ENCODE measurements around the gene SH2D2A. TPM values are rescaled to one million over a fixed set of nuclear protein-coding genes. Genes with fewer than 3 reads are reported as not detected.

Gene SH2D2A
- total and polyA plus RNA-seq, 2 of the 4 experiments (the other 2 are of a cell fraction): not detected

DNA sequence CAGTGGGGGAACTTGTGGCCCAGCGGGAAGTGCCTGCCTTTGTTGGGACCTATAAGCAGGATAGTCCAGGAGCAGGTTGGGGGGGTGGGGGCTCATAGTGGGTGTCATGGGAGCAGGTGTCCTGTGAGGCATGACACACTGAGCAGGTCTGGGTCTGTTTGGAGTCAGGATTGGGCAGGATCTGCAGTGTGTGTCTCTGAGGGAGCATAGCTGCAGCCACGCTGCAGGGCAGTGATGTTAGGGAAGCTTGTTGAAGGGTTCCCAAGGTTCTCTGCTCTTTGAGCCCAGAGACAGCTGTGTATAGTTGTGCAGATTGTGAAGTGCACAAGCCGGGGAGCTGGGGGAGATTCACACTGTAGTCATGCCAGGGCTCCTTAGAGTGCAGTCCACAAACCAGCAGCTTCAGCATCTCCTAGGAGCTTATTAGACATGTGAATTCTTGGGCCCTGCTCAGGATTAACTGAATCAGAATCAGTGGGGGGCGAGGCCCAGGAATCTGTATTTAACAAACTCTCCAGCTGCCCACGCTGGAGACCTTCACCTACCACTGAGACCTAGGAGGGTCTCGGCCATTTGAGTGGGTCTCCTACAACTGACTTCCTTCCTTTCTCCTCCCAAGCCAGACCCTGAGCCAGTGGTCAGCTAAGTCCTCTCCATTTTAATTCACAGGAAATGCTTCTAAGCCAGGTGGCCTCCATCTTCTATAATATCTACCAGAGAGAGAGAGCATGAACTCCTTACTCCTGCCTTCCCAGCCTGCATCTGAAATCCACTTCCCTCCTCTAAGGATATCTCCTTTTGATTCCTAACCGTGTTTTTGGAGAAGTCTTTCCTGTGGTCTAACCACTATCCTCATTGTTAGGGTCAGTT is 31.2 kb upstream of the SH2D2A start (continued):
- TF ChIP-seq CHD1 (IDR thresholded peaks at IDR 0.05; ENCODE audit: low read depth, low read length): no peak

DNA sequence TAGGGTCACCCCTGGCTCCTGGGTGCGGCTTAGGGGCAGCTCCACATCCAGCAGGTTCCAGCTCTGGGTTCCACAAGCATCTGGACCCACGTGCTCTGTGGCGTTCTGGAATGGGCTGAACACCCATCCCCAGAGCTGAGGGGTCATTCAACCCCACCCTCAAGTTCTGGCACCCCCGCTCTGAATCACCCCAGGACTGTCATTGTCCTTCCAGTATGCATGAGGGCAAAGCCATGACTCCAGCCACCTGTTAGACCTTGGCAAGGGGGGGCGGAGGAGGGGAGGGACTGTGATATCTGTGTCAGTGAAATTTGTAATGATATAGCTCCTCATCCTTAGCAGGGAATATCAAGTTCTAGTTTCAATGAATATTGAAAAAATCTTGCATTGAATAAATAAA is 30.0 kb upstream of the SH2D2A start:
- Histone ChIP-seq H3K79me1 (ENCODE audit: low read depth in 1 of 2, low read length in 2 of 2) (no peaks in the 10 kb centered on the region), H4K8ac (ENCODE audit: low read depth in 2 of 2, low read length in 2 of 2) (no peak overlapping the region), H4K91ac (ENCODE audit: insufficient read depth, low read depth, low read length) (no peak overlapping the region), H3K36me3 (ENCODE audit: control insufficient read depth, insufficient read depth, low read length) (no peaks in the 10 kb centered on the region), H2BK5ac (ENCODE audit: low read depth, low read length, poor library complexity, severe bottlenecking) (no peak overlapping the region), H3K9me1 (ENCODE audit: insufficient read depth, low read length) (no peaks in the 10 kb centered on the region), H4K5ac (ENCODE audit: low read depth, low read length) (no peak overlapping the region), H3K4me1 (ENCODE audit: control insufficient read depth, insufficient read depth, low read length) (no peaks in the 10 kb centered on the region; the same call in 1 of the 2 replicates), H3K56ac (ENCODE audit: extremely low read depth, insufficient read depth, low read length) (no peak overlapping the region), H3K4me3 (ENCODE audit: insufficient read depth, low read depth, low read length) (no peak overlapping the region), H3K4ac (ENCODE audit: low read depth, low read length) (no peak overlapping the region), H4K20me1 (ENCODE audit: insufficient read depth, low read length) (no peaks in the 10 kb centered on the region; the same call in 1 of the 2 replicates), H3K27ac (ENCODE audit: insufficient read depth, low read length) (no peak overlapping the region), H3K14ac (replicated peaks; ENCODE audit: low read depth, low read length) (no peak overlapping the region), H2BK20ac (ENCODE audit: low read depth, low read length) (no peak overlapping the region), H3K27me3 (ENCODE audit: control insufficient read depth, insufficient read depth, low read length) (peaks cover 87% of the 10 kb centered on the region), H2BK120ac (ENCODE audit: low read depth, low read length) (no peak overlapping the region), H3K9me3 (ENCODE audit: control insufficient read depth, insufficient read depth, low read length) (no peaks in the 10 kb centered on the region; the same call in 1 of the 2 replicates), H2AK5ac (ENCODE audit: low read depth, low read length) (no peak overlapping the region), H2BK15ac (ENCODE audit: low read depth, low read length) (no peak overlapping the region), H3K23ac (ENCODE audit: low read depth, low read length) (no peak overlapping the region), H3K18ac (ENCODE audit: low read depth, low read length) (no peak overlapping the region), H3K9ac (ENCODE audit: low read depth, low read length) (no peak overlapping the region), H2AK9ac (replicated peaks; ENCODE audit: low read depth, low read length, poor library complexity) (no peak overlapping the region), H3K4me2 (ENCODE audit: low read depth, low read length) (no peak overlapping the region), H2AFZ (replicated peaks; ENCODE audit: low read length, poor library complexity) (no peak overlapping the region)
- CTCF ChIA-PET: interaction anchor here (0.6 kb wide), 1 partner anchor 46 kb away, joined by 3 read pairs; no protein-coding TSS in a partner anchor
- intact Hi-C loops (cut with micrococcal nuclease): no loop called here
- dilution Hi-C loops (cut with HindIII; ENCODE audit: low sequenced_read_pairs, unreplicated experiment): no loop called here
- DNase-seq (no peak), ATAC-seq (ENCODE audit: low read depth) (no peak)
- TF ChIP-seq, protein P1, sequence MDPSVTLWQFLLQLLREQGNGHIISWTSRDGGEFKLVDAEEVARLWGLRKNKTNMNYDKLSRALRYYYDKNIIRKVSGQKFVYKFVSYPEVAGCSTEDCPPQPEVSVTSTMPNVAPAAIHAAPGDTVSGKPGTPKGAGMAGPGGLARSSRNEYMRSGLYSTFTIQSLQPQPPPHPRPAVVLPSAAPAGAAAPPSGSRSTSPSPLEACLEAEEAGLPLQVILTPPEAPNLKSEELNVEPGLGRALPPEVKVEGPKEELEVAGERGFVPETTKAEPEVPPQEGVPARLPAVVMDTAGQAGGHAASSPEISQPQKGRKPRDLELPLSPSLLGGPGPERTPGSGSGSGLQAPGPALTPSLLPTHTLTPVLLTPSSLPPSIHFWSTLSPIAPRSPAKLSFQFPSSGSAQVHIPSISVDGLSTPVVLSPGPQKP (IDR thresholded peaks at IDR 0.05; ENCODE audit: borderline replicate concordance, low read depth, low read length): no peak
- TF ChIP-seq CHD1 (IDR thresholded peaks at IDR 0.05; ENCODE audit: low read depth, low read length) (no peak), MXI1 (IDR thresholded peaks at IDR 0.05; ENCODE audit: borderline replicate concordance, low read depth, low read length) (no peak), FOS (IDR thresholded peaks at IDR 0.05; ENCODE audit: low read depth, low read length) (no peak), MAFK (IDR thresholded peaks at IDR 0.05; ENCODE audit: low read depth, low read length) (no peak), RCOR1 (IDR thresholded peaks at IDR 0.05; ENCODE audit: insufficient replicate concordance, low read length) (no peak)
- BruUV-seq (replicated peaks): no TSS peak
- POLR2A ChIA-PET (ENCODE audit: unreplicated experiment): no interaction called here
- in situ Hi-C loops (cut with MboI; ENCODE audit: low sequenced_read_pairs): no loop called here
- WGBS, 2 experiments (ENCODE audit: extremely low coverage in 2 of 2, insufficient read length in 1 of 2): 70% methylated on average over 3 of the region's 5 CpGs; no CpG with 5 or more reads in 1 of the 2 experiments
